HG03139 (cell line): ENCODE results near the gene LARGE1.

ENCODE experiments used
- ATAC-seq: cut with Tn5 transposase; IDR thresholded peaks from one replicate; pipeline ENCODE4 v1.9.1; 2021; ENCODE audit not compliant: unreplicated experiment

The LARGE1 gene

DNA sequence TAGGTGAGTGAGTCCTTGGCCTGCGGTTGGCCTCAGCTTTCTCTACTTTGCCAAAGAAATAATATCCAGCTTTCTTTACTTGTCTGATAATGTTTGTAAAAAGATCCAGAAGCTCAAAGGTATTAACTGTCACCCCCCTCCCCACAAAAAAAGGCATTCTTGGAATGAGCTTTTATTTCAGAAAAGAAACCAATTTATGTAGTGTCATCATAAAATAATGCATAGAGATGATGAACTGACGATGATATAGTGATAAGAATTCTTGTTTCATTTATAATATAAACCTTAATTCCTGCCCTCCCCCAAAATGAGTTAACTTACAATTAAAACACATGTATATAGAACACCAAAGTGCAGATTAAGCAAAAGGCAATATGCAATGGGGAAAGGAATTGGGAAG is 191.4 kb downstream of the LARGE1 start:
- ATAC-seq, result no peak

- no peak for ATAC-seq
Measured at GRCh38 chr22:33726294-33726734, 194.0 kb downstream of the LARGE1 start.

GRCh38 chr22:33723915-33724314 is 196.4 kb downstream of the LARGE1 start:
- ATAC-seq, result no peak

DNA sequence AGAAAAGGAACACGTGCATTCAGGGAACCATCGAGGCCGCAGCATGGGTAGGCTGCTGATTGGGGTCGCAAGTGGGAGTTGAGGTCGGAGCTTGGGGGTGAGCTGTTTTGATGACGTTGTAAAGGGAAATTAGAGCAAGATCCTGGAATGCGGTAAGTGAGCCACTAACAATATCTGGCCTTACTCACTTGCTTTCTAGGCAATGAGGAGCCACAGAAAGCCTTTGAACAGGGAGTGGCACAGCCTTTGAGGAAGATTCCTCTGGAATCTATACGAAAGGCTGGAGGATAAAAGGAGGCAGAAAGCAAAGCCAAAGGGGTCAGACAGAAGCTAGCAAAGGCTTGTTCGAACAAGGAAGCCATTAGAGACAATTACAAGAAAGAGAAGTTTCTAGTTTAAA is 197.5 kb downstream of the LARGE1 start:
- no peak for ATAC-seq

GRCh38 chr22:33720166-33720878 is 200.0 kb downstream of the LARGE1 start:
- no peak for ATAC-seq

- no peak for ATAC-seq
Measured at GRCh38 chr22:33717694-33718396, 202.4 kb downstream of the LARGE1 start.

DNA sequence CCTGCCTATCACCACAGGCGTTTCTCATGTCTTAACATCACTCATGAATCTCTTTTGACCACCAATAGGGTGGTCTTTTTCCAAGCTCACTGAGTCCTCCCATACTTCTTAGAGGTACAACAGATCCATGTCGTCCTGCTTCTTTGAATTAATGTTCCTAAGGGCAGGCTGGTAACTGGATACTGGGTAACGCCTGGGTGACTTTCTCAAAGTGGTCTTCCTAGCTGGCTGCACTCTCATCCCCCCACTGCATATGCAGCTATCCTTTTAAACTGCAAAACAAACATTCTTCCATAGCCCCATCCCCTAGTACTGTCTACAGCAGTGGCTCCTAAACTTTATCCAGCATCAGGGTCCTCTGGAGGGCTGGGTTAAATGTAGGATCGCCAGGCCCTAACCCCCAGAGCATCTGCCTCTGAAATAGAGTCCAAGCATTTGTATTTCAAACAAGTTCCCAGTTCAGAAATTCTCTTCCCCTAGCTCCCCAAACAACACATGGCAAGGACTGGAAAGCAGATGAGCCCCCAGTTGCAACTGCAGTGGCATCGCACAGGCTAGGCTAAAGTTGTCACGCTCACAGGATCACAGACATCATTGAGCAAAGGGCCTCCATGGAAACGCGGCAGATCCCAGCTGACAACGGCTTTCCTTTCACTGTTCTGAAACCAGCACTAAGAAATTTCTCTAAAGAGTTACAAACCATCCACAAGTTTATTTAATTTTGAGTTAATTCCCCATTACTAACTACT is 204.9 kb downstream of the LARGE1 start:
- no peak for ATAC-seq

DNA sequence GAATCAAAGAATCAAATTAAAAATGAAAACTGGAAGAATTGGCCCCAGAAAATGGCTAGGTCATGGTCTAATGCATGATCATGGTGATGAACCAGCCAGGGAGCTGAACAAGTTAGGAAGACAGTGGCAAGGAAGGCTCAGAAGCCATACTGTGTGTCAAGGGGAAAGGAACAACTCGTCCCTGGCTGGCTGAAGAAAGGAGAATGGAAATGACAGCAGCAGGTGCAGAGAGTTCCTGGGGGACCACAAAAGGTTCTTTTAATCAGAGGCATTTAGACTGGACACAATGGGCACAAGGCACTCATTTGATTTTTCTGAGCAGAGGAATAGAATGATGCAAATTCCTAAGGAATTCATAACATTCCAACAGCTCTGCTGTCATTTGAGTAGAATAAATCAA is 209.9 kb downstream of the LARGE1 start:
- ATAC-seq, result no peak

DNA sequence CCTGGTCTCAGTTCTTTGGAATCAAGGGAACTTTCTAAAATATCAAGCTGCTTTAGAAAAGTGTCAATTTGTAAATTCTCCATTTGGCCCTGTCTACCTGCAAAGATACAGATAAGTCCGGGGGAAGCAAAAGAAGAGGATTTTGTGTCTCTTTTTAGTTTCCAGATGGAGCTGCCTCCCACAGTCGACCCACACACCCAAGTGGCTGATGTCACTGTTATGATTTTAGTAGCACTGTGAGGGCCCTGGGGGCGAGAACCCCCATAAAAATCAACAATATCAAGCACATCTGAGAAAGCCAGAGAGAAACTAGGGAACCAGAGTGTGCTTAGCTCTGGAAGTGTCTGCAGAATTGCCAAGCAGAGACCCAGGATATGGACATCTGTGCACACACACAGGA is 212.7 kb downstream of the LARGE1 start:
- ATAC-seq, result no peak

DNA sequence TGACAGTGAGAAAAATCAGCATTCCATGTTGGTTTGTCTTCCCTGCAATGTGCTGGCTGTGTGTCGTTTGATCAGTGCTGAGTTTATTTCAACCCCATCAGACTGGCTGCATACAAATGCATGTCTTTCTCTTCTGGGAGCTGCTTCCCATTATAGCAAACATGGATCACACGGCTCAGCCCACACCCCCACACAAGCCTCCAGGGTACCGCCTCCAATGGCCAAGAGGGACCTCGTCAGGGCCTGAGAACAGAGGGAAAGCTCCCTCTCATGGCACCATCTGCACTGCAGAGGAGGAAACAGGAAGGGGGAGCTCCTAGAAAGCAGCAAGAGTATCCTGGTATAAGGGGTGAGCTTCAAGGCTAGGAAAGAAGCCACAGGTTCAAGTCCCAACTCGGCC is 214.2 kb downstream of the LARGE1 start:
- ATAC-seq, result no peak

GRCh38 chr22:33699176-33699575 is 221.1 kb downstream of the LARGE1 start:
- ATAC-seq, result no peak

DNA sequence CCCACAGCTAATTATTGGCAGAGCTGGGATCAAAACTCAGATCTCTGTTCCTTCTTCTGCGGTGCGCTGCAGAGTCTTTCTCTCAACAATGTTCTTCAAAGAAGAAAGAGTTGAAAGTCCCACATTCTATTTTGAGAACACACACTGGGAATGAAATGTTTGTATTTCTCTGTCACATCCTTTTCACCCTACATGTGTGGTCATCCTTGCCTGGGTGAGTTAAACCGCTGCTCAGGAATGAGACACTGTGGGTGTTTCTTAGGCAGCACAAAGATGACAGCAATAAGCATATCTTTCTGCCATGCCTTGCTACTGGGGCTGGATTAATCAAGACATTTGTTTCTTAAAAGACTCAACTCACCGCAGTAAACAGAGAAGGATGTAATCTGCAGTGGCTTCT is 222.6 kb downstream of the LARGE1 start:
- ATAC-seq, result no peak

- ATAC-seq, result no peak
Measured at GRCh38 chr22:33691057-33691630, 229.1 kb downstream of the LARGE1 start.

DNA sequence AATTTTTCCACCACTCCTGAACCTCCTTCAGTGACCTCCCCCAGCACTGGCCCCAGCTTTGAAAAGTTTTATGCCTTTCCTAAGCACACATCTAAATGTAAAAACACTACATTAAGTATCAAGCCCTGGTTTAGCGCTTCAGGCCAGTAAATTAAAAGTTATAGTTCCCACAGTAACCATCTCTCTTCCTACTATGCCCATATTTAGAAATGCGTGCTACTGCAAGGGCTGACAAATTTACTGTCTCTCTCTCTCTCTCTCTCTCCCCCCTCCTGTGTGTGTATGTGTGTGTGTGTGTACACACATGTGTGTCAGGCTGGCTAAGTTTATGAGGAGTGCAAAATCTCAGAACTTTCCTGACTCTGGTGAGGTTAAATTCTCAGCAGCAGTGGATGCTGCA is 231.4 kb downstream of the LARGE1 start:
- ATAC-seq, result no peak

DNA sequence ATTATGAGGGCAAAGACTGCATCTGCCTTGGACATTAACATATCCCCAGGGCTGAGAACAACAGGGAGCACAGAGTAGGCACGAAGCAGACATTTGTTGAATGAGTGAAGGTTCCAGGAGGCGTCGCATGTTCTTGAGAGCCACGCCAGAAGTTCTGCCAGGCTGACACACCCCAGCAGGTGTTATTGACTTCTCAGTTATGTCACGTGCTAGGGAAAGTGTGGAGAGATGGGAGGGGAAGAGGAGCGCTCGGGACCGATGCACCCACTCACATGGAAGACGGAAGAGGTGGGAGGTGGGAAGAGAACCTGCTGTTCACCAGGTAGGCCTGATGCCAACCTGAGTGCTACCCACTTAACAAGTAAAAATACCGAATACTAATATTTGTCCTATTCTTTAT is 232.8 kb downstream of the LARGE1 start:
- no peak for ATAC-seq

GRCh38 chr22:33684087-33684486 is 236.2 kb downstream of the LARGE1 start:
- no peak for ATAC-seq

GRCh38 chr22:33682927-33683326 is 237.3 kb downstream of the LARGE1 start:
- no peak for ATAC-seq

DNA sequence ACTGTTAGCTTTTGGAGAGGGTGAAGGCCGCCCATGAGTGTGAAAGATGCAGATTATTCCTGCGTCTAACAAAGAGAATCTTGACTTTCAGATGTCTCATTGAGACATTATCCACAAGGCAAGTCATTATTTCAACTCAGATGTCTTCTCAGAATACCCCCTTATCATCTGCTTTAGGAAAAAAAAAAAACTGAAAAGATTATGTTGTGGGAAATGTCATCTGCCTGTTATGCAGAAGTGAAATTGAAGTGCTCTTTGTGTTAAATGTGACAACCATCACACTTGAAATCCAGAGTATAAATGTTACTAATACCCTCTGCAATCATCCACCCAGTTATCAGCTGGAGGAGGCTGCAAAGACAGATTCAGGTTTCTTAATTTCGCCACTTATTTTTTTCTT is 239.6 kb downstream of the LARGE1 start:
- no peak for ATAC-seq

- no peak for ATAC-seq
Measured at GRCh38 chr22:33678523-33678922, 241.8 kb downstream of the LARGE1 start.

- ATAC-seq, result no peak
Measured at GRCh38 chr22:33677536-33677935, 242.7 kb downstream of the LARGE1 start.

DNA sequence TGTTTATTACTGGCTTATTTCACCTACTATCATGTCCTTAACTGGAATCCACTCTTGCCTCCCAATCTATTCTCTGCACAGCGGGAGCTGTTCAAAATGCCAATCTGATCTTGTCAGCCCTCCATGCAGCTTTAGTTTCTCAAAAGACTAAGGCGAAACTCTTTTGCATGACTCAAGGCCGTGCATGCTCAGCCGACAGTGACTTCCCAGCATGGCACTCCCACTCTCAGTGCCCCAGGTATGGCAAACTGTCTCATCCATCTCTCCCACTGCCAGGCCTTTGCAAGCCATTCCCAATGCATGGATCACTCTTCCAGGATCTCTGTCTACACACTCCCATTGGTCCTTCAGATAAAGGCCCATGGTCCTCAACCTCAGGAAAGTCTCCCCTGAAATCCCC is 245.9 kb downstream of the LARGE1 start:
- no peak for ATAC-seq

DNA sequence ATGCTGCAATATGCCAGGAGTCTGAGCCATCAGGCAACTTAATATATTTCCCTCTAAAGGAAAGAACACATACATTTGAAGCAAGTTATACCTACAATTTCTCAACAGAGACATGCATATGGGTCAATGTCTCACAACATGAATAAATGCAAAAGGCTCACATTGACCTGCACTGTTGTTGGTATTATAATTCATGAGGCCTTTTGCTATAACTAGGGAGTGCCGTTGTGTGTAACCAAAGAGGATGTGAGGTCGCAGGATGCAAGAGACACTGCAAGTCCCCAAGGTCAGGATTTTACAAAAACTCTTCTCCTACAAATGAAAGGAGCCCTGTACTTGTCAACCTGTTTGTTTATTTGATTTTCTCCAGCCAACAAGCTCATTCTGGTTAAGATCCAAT is 250.5 kb downstream of the LARGE1 start:
- ATAC-seq, result no peak
